ENCODE measurements around the gene SLC36A1. TPM values are rescaled to one million over a fixed set of nuclear protein-coding genes. Genes with fewer than 3 reads are reported as not detected.

The SLC36A1 gene
- total and polyA plus RNA-seq, 10 donors = 1.7 to 29.6 (median 17.7) TPM

DNA sequence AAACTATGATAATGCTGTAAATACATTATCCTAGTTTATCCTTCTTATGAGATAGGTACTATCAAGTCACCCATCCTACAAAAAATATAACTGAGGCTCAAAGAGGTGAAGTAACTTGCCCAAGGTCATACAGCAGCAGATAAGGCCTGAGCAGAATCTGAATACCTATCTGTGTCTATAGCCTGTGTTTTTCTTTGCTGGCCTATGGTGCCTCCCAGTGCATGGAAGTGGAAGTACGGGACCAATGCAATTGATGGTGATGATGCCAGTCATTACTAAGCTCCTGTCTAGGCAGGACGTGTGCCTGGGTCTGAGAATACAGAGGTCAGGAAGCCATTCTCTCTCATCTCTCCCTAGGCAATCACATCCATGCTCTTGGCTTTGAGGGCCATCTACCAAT, 75.9 kb downstream of the SLC36A1 start:
- TF ChIP-seq, protein P1, sequence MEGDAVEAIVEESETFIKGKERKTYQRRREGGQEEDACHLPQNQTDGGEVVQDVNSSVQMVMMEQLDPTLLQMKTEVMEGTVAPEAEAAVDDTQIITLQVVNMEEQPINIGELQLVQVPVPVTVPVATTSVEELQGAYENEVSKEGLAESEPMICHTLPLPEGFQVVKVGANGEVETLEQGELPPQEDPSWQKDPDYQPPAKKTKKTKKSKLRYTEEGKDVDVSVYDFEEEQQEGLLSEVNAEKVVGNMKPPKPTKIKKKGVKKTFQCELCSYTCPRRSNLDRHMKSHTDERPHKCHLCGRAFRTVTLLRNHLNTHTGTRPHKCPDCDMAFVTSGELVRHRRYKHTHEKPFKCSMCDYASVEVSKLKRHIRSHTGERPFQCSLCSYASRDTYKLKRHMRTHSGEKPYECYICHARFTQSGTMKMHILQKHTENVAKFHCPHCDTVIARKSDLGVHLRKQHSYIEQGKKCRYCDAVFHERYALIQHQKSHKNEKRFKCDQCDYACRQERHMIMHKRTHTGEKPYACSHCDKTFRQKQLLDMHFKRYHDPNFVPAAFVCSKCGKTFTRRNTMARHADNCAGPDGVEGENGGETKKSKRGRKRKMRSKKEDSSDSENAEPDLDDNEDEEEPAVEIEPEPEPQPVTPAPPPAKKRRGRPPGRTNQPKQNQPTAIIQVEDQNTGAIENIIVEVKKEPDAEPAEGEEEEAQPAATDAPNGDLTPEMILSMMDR (IDR thresholded peaks at IDR 0.05 in 8 of 11, conservative IDR thresholded peaks at IDR 0.05 in 3 of 11) = peak in 10 of 11 experiments; percentile 26 to 67 (median 54)
- no peak for TF ChIP-seq POLR2A (IDR thresholded peaks at IDR 0.05)
- Histone ChIP-seq H3K27me3 (replicated peaks in 1 of 7) (no peaks in the 10 kb centered on the region), H3K4me3 (no peak overlapping the region), H3K27ac (no peak overlapping the region), H3K36me3 (no peaks in the 10 kb centered on the region), H3K4me1 (peaks cover 0 to 8% (median 0%) of the 10 kb centered on the region in 6 donors), H3K9me3 (no peaks in the 10 kb centered on the region)
- intact Hi-C loops (cut with DNase I; ENCODE audit: low total_unique reads) = no loop called here
- no peak for DNase-seq
- WGBS, 5 donors = 36 to 65% (median 56%) methylated on average over 2 of the region's 2 CpGs

DNA sequence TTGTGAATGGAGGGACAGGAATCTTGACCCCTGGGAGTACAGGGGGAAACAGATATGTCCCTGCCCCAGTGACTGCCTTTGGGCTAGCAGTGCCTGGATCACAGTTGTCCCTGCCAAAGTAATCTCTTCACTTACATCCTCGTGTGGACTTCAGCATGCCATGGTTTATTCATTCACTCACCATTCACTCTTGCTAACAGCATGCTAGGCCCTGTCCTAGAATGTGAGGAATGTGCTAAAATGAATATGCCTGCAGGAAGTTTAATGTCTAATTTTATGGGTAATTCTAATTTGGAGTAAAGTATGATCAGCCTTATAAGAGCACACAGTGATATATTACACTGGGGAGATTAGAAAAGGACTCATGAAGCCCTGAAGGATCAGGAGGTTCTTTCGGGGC, 80.8 kb downstream of the SLC36A1 start:
- TF ChIP-seq POLR2A (IDR thresholded peaks at IDR 0.05) = no peak
- intact Hi-C loops (cut with DNase I; ENCODE audit: low total_unique reads) = no loop called here
- Histone ChIP-seq H3K27ac (no peak overlapping the region), H3K4me3 (no peak overlapping the region), H3K36me3 (no peaks in the 10 kb centered on the region), H3K27me3 (replicated peaks in 1 of 7) (peaks cover 0 to 5% (median 0%) of the 10 kb centered on the region in 7 donors), H3K9me3 (no peaks in the 10 kb centered on the region), H3K4me1 (no peaks in the 10 kb centered on the region)
- 69 to 89% (median 81%) methylated on average over 2 of the region's 2 CpGs for WGBS, 5 donors
- DNase-seq = no peak

DNA sequence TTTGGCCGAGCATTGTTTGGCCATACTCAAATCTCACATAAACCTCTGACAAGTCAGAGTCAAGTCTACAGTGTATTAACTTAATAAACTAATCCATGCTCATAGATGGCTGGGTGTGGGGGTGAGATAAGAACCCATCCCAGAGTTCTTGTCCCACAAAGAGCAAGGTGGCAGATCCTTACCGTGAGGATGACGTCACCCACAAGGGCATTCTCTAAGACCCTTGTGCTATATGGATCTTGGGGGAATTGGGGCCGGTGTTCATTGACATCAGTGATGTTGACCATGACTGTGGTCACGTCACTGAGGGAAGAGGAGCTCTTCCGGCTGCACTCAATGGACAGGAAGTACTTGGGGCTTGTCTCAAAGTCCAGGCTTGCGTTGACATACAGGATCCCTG, 81.6 kb downstream of the SLC36A1 start:
- no peak overlapping the region for H3K27ac ChIP-seq
- no peak overlapping the region for H3K4me3 ChIP-seq
- no peaks in the 10 kb centered on the region for H3K4me1 ChIP-seq
- TF ChIP-seq, protein P1 (IDR thresholded peaks at IDR 0.05 in 8 of 11, conservative IDR thresholded peaks at IDR 0.05 in 3 of 11) = no peak
- TF ChIP-seq POLR2AphosphoS5 (IDR thresholded peaks at IDR 0.05) = no peak
- no peak for TF ChIP-seq POLR2A (IDR thresholded peaks at IDR 0.05)
- intact Hi-C loops (cut with DNase I; ENCODE audit: low total_unique reads) = no loop called here
- H3K27me3 ChIP-seq (replicated peaks in 1 of 7) = peaks cover 0 to 5% (median 0%) of the 10 kb centered on the region in 7 donors
- 74 to 84% (median 80%) methylated on average over 7 of the region's 7 CpGs for WGBS, 5 donors
- no peak for DNase-seq
- no peaks in the 10 kb centered on the region for H3K36me3 ChIP-seq
- no peaks in the 10 kb centered on the region for H3K9me3 ChIP-seq

DNA sequence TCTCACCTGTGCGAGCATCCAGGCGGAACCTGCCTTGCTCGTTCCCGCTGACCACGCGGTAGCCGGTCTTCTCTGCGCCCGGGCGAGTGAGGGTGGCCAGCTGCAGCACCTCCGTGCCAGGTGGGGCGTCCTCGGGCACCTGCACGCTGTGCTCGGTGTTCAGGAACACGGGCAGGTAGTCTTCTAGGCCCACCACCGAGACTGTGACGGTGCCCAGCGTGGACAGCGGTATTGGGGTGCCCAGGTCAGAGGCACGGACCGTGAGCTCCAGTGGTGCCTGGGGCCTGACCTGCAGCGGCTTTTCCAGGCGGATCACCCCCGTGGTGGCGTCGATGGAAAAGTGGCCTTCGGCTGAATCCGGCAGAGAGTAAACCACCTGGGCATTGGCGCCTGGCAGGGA, 84.2 kb downstream of the SLC36A1 start:
- Histone ChIP-seq H3K9me3 (no peaks in the 10 kb centered on the region), H3K4me3 (no peak overlapping the region), H3K4me1 (no peaks in the 10 kb centered on the region), H3K27me3 (replicated peaks in 1 of 7) (peaks cover 0 to 5% (median 0%) of the 10 kb centered on the region in 7 donors), H3K36me3 (no peaks in the 10 kb centered on the region), H3K27ac (no peak overlapping the region)
- WGBS, 5 donors = 93 to 96% (median 95%) methylated on average over 4 to 30 of the region's 30 CpGs
- TF ChIP-seq POLR2A (IDR thresholded peaks at IDR 0.05) (no peak), POLR2AphosphoS5 (IDR thresholded peaks at IDR 0.05) (no peak)
- TF ChIP-seq, protein P1 (IDR thresholded peaks at IDR 0.05 in 8 of 11, conservative IDR thresholded peaks at IDR 0.05 in 3 of 11) = no peak
- DNase-seq = no peak
- intact Hi-C loops (cut with DNase I; ENCODE audit: low total_unique reads) = no loop called here

DNA sequence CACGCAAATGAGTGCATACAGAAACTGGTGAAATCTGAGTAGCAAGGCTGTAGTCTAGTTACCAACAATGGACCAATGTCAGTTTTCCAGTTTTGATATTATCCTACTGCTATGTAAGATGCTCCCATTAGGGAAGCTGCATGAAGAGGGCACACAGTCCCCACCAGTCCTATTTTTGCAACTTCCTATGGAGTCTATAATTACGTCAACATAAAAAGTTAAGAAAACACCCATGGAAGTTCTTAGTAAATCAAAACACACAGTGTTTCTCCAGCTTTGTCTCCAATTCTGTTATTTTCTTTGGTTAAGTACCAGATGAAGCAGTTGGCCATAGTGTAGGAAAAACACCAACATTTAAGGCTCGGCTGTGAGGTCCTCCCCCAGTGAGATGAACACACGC, 85.0 kb downstream of the SLC36A1 start:
- Histone ChIP-seq H3K4me1 (no peaks in the 10 kb centered on the region), H3K36me3 (no peaks in the 10 kb centered on the region), H3K4me3 (no peak overlapping the region), H3K27me3 (replicated peaks in 1 of 7) (peaks cover 0 to 5% (median 0%) of the 10 kb centered on the region in 7 donors), H3K9me3 (no peaks in the 10 kb centered on the region), H3K27ac (no peak overlapping the region)
- 80 to 90% (median 84%) methylated on average over 4 of the region's 4 CpGs for WGBS, 5 donors
- DNase-seq = no peak
- no peak for TF ChIP-seq POLR2A (IDR thresholded peaks at IDR 0.05)
- no peak for TF ChIP-seq POLR2AphosphoS5 (IDR thresholded peaks at IDR 0.05)
- TF ChIP-seq, protein P1 (IDR thresholded peaks at IDR 0.05 in 8 of 11, conservative IDR thresholded peaks at IDR 0.05 in 3 of 11) = no peak
- intact Hi-C loops (cut with DNase I; ENCODE audit: low total_unique reads) = no loop called here
